Ovary (tissue), 9 donors: ENCODE measurements around the gene STIL. TPM values are rescaled to one million over a fixed set of nuclear protein-coding genes. Genes with fewer than 3 reads are reported as not detected.
A peak's percentile ranks its signal among the peaks of the same experiment; 100 is the strongest.

Experiments
- DNase-seq, 5 donors: peaks; one replicate each; pipeline ENCODE4 v3.0.0-alpha.2; 2019 to 2020
- H3K27ac ChIP-seq, 2 donors: fragments of 200-600 bp; one replicate each; pipeline versions ENCODE4 v1.5.1 to v1.8.0; 2019 to 2022
- H3K27me3 ChIP-seq: fragments of 200-600 bp; one replicate; pipeline ENCODE4 v1.8.0; 2022
- H3K36me3 ChIP-seq: fragments of 200-600 bp; sonication (generic); one replicate; pipeline ENCODE4 v1.5.1; 2019
- H3K4me1 ChIP-seq: one replicate; pipeline ENCODE4 v1.8.1; 2013; ENCODE audit warnings: mild to moderate bottlenecking, moderate library complexity; ENCODE audit not compliant: insufficient read depth
- H3K4me3 ChIP-seq: fragments of 200-600 bp; sonication (generic); one replicate; pipeline ENCODE4 v1.5.1; 2017
- H3K9me3 ChIP-seq, 2 donors: fragments of 200-600 bp in 1 of 2; sonication (generic) in 1 of 2; one replicate each; pipeline versions ENCODE4 v1.5.1 to v1.8.1; 2013 to 2019; ENCODE audit warnings: mild to moderate bottlenecking in 1 of 2, moderate library complexity in 1 of 2
- EP300 ChIP-seq: sonication (generic); formaldehyde crosslinking; IDR thresholded peaks from one replicate; pipeline ENCODE4 v1.6.1; 2017; ENCODE audit warnings: antibody characterized with exemption
- POLR2A ChIP-seq: fragments of 450-650 bp; IDR thresholded peaks from one replicate; pipeline ENCODE4 v1.6.1; 2017; ENCODE audit warnings: antibody characterized with exemption, mild to moderate bottlenecking, moderate library complexity
- WGBS, 3 donors: extraction: QIAGEN DNeasy Blood & Tissue Kit in 1 of 3; methylation state at CpG; one replicate each; pipeline versions ENCODE4 v1.1.5 to v1.1.7; 2013 to 2017; 5-methylcytosine and 5-hydroxymethylcytosine counted together
- intact Hi-C, 4 donors: fragments of 100-400 bp; cut with DNase I; formaldehyde crosslinking; loops; one replicate each; pipeline versions ENCODE4 v1.11.0 to v1.15.1; 2022 to 2023
- polyA plus RNA-seq, 2 donors: library from polyadenylated mRNA; stranded (reverse); fragments of 200-250 nt in 1 of 2; fragments of 350-450 nt in 1 of 2; fragmentation: Illumina TruSeq in 1 of 2; extraction: RNeasy Lipid Tissue Mini Kit (QIAGEN cat#74804) in 1 of 2; gene quantifications; one replicate each; pipeline ENCODE4 v1.2.3, GENCODE V29; 2013 to 2014
- total RNA-seq, 7 donors: library from RNA; depleted of rRNA in 2 of 7; stranded (reverse); fragments of >200 nt in 2 of 7; fragmentation: NEBNext Ultra II Directional in 3 of 7; extraction: Animal tissue kit (Norgen Biotek cat#: 25700) in 3 of 7; gene quantifications; one replicate each; pipeline versions ENCODE4 v1.1.0 to v1.2.4, GENCODE V29; 2016 to 2023
- TF ChIP-seq, protein P1 (sequence below), 3 donors: fragments of 450-650 bp in 2 of 3; fragments of 200-600 bp in 1 of 3; IDR thresholded peaks; one replicate each; pipeline versions ENCODE4 v1.5.1 to v1.8.0; 2016 to 2022; ENCODE audit warnings: antibody characterized with exemption in 3 of 3, mild to moderate bottlenecking in 1 of 3
- donor health status: DM: no; HTN: no; CAD: no; lungs with moderate emphysema.
- donor health status: DM: no; HTN: no; CAD: no.
- donor health status: Bipolar disorder and iron deficiency.
- donor health status: DM: yes; HTN: yes; CAD: no.
- donor health status: DM: no; HTN: no; CAD: no.
- donor health status: DM: yes; HTN: yes; CAD: no.

The STIL gene
- total and polyA plus RNA-seq, 9 donors = 0.60 to 2.3 (median 1.0) TPM

DNA sequence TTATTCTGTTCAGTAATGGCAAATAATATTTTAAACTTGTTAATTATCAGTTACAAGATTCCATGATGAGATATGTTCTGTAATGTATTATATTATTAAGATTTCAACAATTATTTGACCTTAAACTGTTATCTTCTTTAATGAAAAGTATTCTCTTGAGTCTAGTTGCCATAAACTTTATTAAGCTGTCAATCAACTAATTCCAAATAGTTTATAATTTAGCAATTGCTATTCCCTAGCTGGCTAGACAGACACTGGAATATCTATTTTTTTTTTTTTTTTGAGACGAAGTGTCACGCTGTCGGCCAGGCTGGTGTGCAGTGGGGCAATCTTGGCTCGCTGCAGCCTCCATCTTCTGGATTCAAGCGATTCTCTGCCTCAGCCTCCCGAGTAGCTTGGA is 23.4 kb upstream of the STIL start:
- DNase-seq = no peak

GRCh38 chr1:47334765-47335435 is 21.0 kb upstream of the STIL start:
- peak overlapping the region; percentile 97 for H3K4me3 ChIP-seq
- TF ChIP-seq, protein P1, sequence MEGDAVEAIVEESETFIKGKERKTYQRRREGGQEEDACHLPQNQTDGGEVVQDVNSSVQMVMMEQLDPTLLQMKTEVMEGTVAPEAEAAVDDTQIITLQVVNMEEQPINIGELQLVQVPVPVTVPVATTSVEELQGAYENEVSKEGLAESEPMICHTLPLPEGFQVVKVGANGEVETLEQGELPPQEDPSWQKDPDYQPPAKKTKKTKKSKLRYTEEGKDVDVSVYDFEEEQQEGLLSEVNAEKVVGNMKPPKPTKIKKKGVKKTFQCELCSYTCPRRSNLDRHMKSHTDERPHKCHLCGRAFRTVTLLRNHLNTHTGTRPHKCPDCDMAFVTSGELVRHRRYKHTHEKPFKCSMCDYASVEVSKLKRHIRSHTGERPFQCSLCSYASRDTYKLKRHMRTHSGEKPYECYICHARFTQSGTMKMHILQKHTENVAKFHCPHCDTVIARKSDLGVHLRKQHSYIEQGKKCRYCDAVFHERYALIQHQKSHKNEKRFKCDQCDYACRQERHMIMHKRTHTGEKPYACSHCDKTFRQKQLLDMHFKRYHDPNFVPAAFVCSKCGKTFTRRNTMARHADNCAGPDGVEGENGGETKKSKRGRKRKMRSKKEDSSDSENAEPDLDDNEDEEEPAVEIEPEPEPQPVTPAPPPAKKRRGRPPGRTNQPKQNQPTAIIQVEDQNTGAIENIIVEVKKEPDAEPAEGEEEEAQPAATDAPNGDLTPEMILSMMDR (IDR thresholded peaks at IDR 0.05) = no peak
- TF ChIP-seq POLR2A (no peak), EP300 (no peak)
- H3K9me3 ChIP-seq = no peaks in the 10 kb centered on the region
- H3K36me3 ChIP-seq = no peaks in the 10 kb centered on the region
- H3K27ac ChIP-seq = peak overlapping the region in 1 of 2 donors; percentile 98
- H3K27me3 ChIP-seq = no peaks in the 10 kb centered on the region
- intact Hi-C loops = no loop called here
- peaks cover 2% of the 10 kb centered on the region for H3K4me1 ChIP-seq
- WGBS, 3 donors = 48 to 55% (median 54%) methylated on average over 9 of the region's 9 CpGs
- DNase-seq = no peak

More for the DNA sequence above, 23.4 kb upstream of the STIL start:
- intact Hi-C loops = no loop called here
- WGBS, 3 donors = 80 to 97% (median 89%) methylated on average over 6 of the region's 6 CpGs
- TF ChIP-seq EP300 = no peak
- Histone ChIP-seq H3K27me3 (no peaks in the 10 kb centered on the region), H3K27ac (no peak overlapping the region), H3K9me3 (no peaks in the 10 kb centered on the region), H3K36me3 (no peaks in the 10 kb centered on the region), H3K4me1 (peaks cover 2% of the 10 kb centered on the region), H3K4me3 (no peak overlapping the region)

- Histone ChIP-seq H3K36me3 (no peaks in the 10 kb centered on the region), H3K9me3 (no peaks in the 10 kb centered on the region), H3K4me1 (peaks cover 2% of the 10 kb centered on the region), H3K27ac (peak overlapping the region; percentile 74 to 98), H3K4me3 (peak overlapping the region; percentile 97), H3K27me3 (no peaks in the 10 kb centered on the region)
- intact Hi-C loops = no loop called here
- peak; percentile 70 to 85 (median 77) for DNase-seq
- WGBS, 3 donors = 0 to 1% (median 0%) methylated on average over 52 to 90 of the region's 90 CpGs
- TF ChIP-seq POLR2A = peak; percentile 46
- TF ChIP-seq, protein P1 (IDR thresholded peaks at IDR 0.05) = no peak
- no peak for TF ChIP-seq EP300
Measured at GRCh38 chr1:47333922-47334764, 20.2 kb upstream of the STIL start.

DNA sequence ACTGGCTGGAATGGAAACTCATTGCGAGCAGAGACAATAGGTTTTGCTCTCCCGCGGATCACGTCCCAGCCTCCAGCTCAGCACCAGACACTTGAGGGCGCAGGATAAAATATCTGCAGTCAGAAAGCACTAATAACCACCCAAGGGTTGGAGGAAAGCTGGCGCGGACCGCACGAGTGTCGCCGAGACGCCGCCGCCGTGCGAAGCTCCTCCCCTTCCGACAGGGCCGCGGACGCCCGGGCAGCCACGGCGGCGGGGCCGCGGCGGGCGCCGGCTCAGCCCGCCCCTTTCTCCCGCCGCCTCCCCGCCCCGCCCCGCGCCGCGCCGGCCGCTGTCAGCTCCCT is 19.6 kb upstream of the STIL start, which contains the start of gene CMPK1:
TSS of gene CMPK1 (plus strand) at position 213 of the 344 bp plus-strand sequence. CDS start 156 bp downstream, outside the sequence.
- WGBS, 3 donors = 0 to 1% (median 1%) methylated on average over 12 to 40 of the region's 40 CpGs

More for the DNA sequence above, 19.6 kb upstream of the STIL start, which contains the start of gene CMPK1:
- peak; percentile 75 to 87 (median 81) for DNase-seq
- Histone ChIP-seq H3K27ac (peak within 1 kb of the TSS; percentile 74 to 98), H3K4me3 (peak within 1 kb of the TSS; percentile 97), H3K36me3 (no peaks in the 10 kb centered on the region), H3K4me1 (peaks cover 2% of the 10 kb centered on the region), H3K27me3 (no peaks in the 10 kb centered on the region), H3K9me3 (no peaks in the 10 kb centered on the region)
- TF ChIP-seq POLR2A = no peak
- TF ChIP-seq, protein P1 (IDR thresholded peaks at IDR 0.05) = no peak
- TF ChIP-seq EP300 = no peak
- intact Hi-C loops = no loop called here
